Fibroblast of villous mesenchyme (primary cell): ENCODE data around the gene PDPN. TPM values are rescaled to one million over a fixed set of nuclear protein-coding genes. Genes with fewer than 3 reads are reported as not detected.
A peak's percentile ranks its signal among the peaks of the same experiment; 100 is the strongest.

Experiments
- DNase-seq: peaks from one replicate; pipeline ENCODE4 v3.0.0-alpha.2; 2010; ENCODE audit warnings: low read depth
- H3K4me3 ChIP-seq: 2 replicates; pipeline ENCODE4 v1.5.1; 2011; ENCODE audit warnings: low read depth, mild to moderate bottlenecking, low read length
- CTCF ChIP-seq: IDR thresholded peaks from 2 replicates; pipeline ENCODE4 v1.5.1; 2012; ENCODE audit warnings: low read depth, mild to moderate bottlenecking, low read length; ENCODE audit not compliant: insufficient read depth
- total RNA-seq: library from RNA; depleted of rRNA; stranded (reverse); fragments of >200 nt; gene quantifications from 2 replicates; pipeline ENCODE4 v1.2.3, GENCODE V29; 2012

Gene PDPN
- total RNA-seq, 1 donor, result 32.8 TPM

GRCh38 chr1:13585612-13585991 is 2.0 kb downstream of the PDPN start:
- no peak for TF ChIP-seq CTCF
- peak overlapping the region; percentile 93 for H3K4me3 ChIP-seq
- DNase-seq, result no peak

- no peak for TF ChIP-seq CTCF
- no peak for DNase-seq
- peak overlapping the region; percentile 93 for H3K4me3 ChIP-seq
Measured at GRCh38 chr1:13586001-13586400, 2.4 kb downstream of the PDPN start.

- peak overlapping the region; percentile 93 for H3K4me3 ChIP-seq
- peak; percentile 40 for DNase-seq
- no peak for TF ChIP-seq CTCF
Measured at GRCh38 chr1:13587256-13588030, 3.8 kb downstream of the PDPN start.

GRCh38 chr1:13588946-13589796 is 5.5 kb downstream of the PDPN start:
- no peak overlapping the region for H3K4me3 ChIP-seq
- TF ChIP-seq CTCF, result no peak
- DNase-seq, result peak; percentile 53

GRCh38 chr1:13590486-13590885 is 6.9 kb downstream of the PDPN start:
- no peak for TF ChIP-seq CTCF
- peak; percentile 70 for DNase-seq

GRCh38 chr1:13593511-13594131 is 10.0 kb downstream of the PDPN start:
- TF ChIP-seq CTCF, result no peak
- peak; percentile 96 for DNase-seq
- H3K4me3 ChIP-seq, result no peak overlapping the region

More at GRCh38 chr1:13590486-13590885, 6.9 kb downstream of the PDPN start:
- no peak overlapping the region for H3K4me3 ChIP-seq
